KOPT-K1 (cell line): Measurements from ENCODE around the gene ARHGAP28.

Experiments used
- H3K27ac ChIP-seq: fragments of 200-600 bp; sonication (generic); 2 replicates; pipeline ENCODE4 v1.5.1; 2016; ENCODE audit warnings: antibody characterized with exemption, mild to moderate bottlenecking, low read depth, low read length; ENCODE audit not compliant: poor library complexity, severe bottlenecking
- H3K36me3 ChIP-seq: fragments of 200-600 bp; sonication (generic); 2 replicates; pipeline ENCODE4 v1.5.1; 2017; ENCODE audit warnings: antibody characterized with exemption, mild to moderate bottlenecking, low read length, moderate library complexity; ENCODE audit not compliant: insufficient read depth
- H3K9me3 ChIP-seq: fragments of 200-600 bp; sonication (generic); 2 replicates; pipeline ENCODE4 v1.5.1; 2017; ENCODE audit warnings: antibody characterized with exemption, low read length, mild to moderate bottlenecking; ENCODE audit not compliant: insufficient read depth, poor library complexity, severe bottlenecking

Gene ARHGAP28

GRCh38 chr18:6746386-6746960 lies 17.0 kb downstream of the ARHGAP28 start:
- no peaks in the 10 kb centered on the region for H3K36me3 ChIP-seq

GRCh38 chr18:6747646-6748045 lies 18.1 kb downstream of the ARHGAP28 start:
- no peaks in the 10 kb centered on the region for H3K9me3 ChIP-seq
- H3K27ac ChIP-seq: no peak overlapping the region
- no peaks in the 10 kb centered on the region for H3K36me3 ChIP-seq

More at GRCh38 chr18:6746386-6746960, 17.0 kb downstream of the ARHGAP28 start:
- Histone ChIP-seq H3K27ac (no peak overlapping the region), H3K9me3 (no peaks in the 10 kb centered on the region)

GRCh38 chr18:6748241-6748640 lies 18.7 kb downstream of the ARHGAP28 start:
- H3K9me3 ChIP-seq: no peaks in the 10 kb centered on the region
- no peaks in the 10 kb centered on the region for H3K36me3 ChIP-seq
- H3K27ac ChIP-seq: no peak overlapping the region

- Histone ChIP-seq H3K9me3 (no peaks in the 10 kb centered on the region), H3K36me3 (no peaks in the 10 kb centered on the region), H3K27ac (no peak overlapping the region)
Measured at GRCh38 chr18:6750411-6750810, 20.9 kb downstream of the ARHGAP28 start.

- H3K36me3 ChIP-seq: no peaks in the 10 kb centered on the region
- no peak overlapping the region for H3K27ac ChIP-seq
- no peaks in the 10 kb centered on the region for H3K9me3 ChIP-seq
Measured at GRCh38 chr18:6751222-6751621, 21.7 kb downstream of the ARHGAP28 start.

GRCh38 chr18:6752202-6752860 lies 22.8 kb downstream of the ARHGAP28 start:
- no peaks in the 10 kb centered on the region for H3K9me3 ChIP-seq
- no peak overlapping the region for H3K27ac ChIP-seq
- no peaks in the 10 kb centered on the region for H3K36me3 ChIP-seq

- Histone ChIP-seq H3K27ac (no peak overlapping the region), H3K36me3 (no peaks in the 10 kb centered on the region), H3K9me3 (no peaks in the 10 kb centered on the region)
Measured at GRCh38 chr18:6755107-6755506, 25.6 kb downstream of the ARHGAP28 start.

GRCh38 chr18:6757931-6758330 lies 28.4 kb downstream of the ARHGAP28 start:
- Histone ChIP-seq H3K9me3 (no peaks in the 10 kb centered on the region), H3K36me3 (no peaks in the 10 kb centered on the region), H3K27ac (no peak overlapping the region)

GRCh38 chr18:6759579-6759978 lies 30.1 kb downstream of the ARHGAP28 start:
- no peak overlapping the region for H3K27ac ChIP-seq
- H3K36me3 ChIP-seq: no peaks in the 10 kb centered on the region
- no peaks in the 10 kb centered on the region for H3K9me3 ChIP-seq

- no peak overlapping the region for H3K27ac ChIP-seq
- no peaks in the 10 kb centered on the region for H3K9me3 ChIP-seq
- H3K36me3 ChIP-seq: no peaks in the 10 kb centered on the region
Measured at GRCh38 chr18:6763524-6763923, 34.0 kb downstream of the ARHGAP28 start.

- Histone ChIP-seq H3K36me3 (no peaks in the 10 kb centered on the region), H3K27ac (no peak overlapping the region), H3K9me3 (no peaks in the 10 kb centered on the region)
Measured at GRCh38 chr18:6764382-6764781, 34.9 kb downstream of the ARHGAP28 start.

- Histone ChIP-seq H3K36me3 (no peaks in the 10 kb centered on the region), H3K27ac (no peak overlapping the region), H3K9me3 (no peaks in the 10 kb centered on the region)
Measured at GRCh38 chr18:6773777-6774176, 44.3 kb downstream of the ARHGAP28 start.

GRCh38 chr18:6775237-6775636 lies 45.7 kb downstream of the ARHGAP28 start:
- no peaks in the 10 kb centered on the region for H3K36me3 ChIP-seq
- no peaks in the 10 kb centered on the region for H3K9me3 ChIP-seq
- no peak overlapping the region for H3K27ac ChIP-seq

GRCh38 chr18:6775702-6776101 lies 46.2 kb downstream of the ARHGAP28 start:
- no peaks in the 10 kb centered on the region for H3K36me3 ChIP-seq
- H3K9me3 ChIP-seq: no peaks in the 10 kb centered on the region
- H3K27ac ChIP-seq: no peak overlapping the region

- Histone ChIP-seq H3K36me3 (no peaks in the 10 kb centered on the region), H3K9me3 (no peaks in the 10 kb centered on the region), H3K27ac (no peak overlapping the region)
Measured at GRCh38 chr18:6776188-6776587, 46.7 kb downstream of the ARHGAP28 start.

GRCh38 chr18:6777509-6777908 lies 48.0 kb downstream of the ARHGAP28 start:
- no peaks in the 10 kb centered on the region for H3K9me3 ChIP-seq
- no peak overlapping the region for H3K27ac ChIP-seq
- no peaks in the 10 kb centered on the region for H3K36me3 ChIP-seq
